HG03139 (cell line): Measurements from ENCODE around the gene METTL26.
A peak's percentile ranks its signal among the peaks of the same experiment; 100 is the strongest.

Experiments
- ATAC-seq: cut with Tn5 transposase; IDR thresholded peaks from one replicate; pipeline ENCODE4 v1.9.1; 2021; ENCODE audit not compliant: unreplicated experiment

Gene METTL26

GRCh38 chr16:674968-675883 lies 39.1 kb upstream of the METTL26 start, which contains the start of gene RHBDL1:
RHBDL1 (plus strand) TSS chr16:675671; CDS start chr16:675791, 120 bp downstream.
- no peak for ATAC-seq

GRCh38 chr16:674214-674881 lies 38.2 kb upstream of the METTL26 start:
- no peak for ATAC-seq

GRCh38 chr16:673399-673991 lies 37.4 kb upstream of the METTL26 start:
- no peak for ATAC-seq

- no peak for ATAC-seq
These were observed 36.7 kb upstream of the METTL26 start for GRCh38 chr16:672851-673250.

GRCh38 chr16:672371-672770 lies 36.3 kb upstream of the METTL26 start:
- no peak for ATAC-seq

GRCh38 chr16:671353-672131 lies 35.4 kb upstream of the METTL26 start:
- no peak for ATAC-seq

- no peak for ATAC-seq
These were observed 34.6 kb upstream of the METTL26 start for GRCh38 chr16:670485-671352.

- ATAC-seq = no peak
These were observed 33.6 kb upstream of the METTL26 start for GRCh38 chr16:669666-670065.

- no peak for ATAC-seq
These were observed 32.5 kb upstream of the METTL26 start for GRCh38 chr16:668519-669171.

- peak; percentile 78 for ATAC-seq
These were observed 31.8 kb upstream of the METTL26 start, which contains the start of gene RHOT2 for GRCh38 chr16:667780-668518. RHOT2 (plus strand) TSS chr16:668132; CDS start chr16:668200, 68 bp downstream.

GRCh38 chr16:667113-667779 lies 31.1 kb upstream of the METTL26 start:
- no peak for ATAC-seq

GRCh38 chr16:666572-666971 lies 30.5 kb upstream of the METTL26 start:
- no peak for ATAC-seq

GRCh38 chr16:662597-662996 lies 26.5 kb upstream of the METTL26 start:
- no peak for ATAC-seq

- ATAC-seq = no peak
These were observed 26.0 kb upstream of the METTL26 start for GRCh38 chr16:662095-662494.

GRCh38 chr16:661184-661821 lies 25.2 kb upstream of the METTL26 start:
- ATAC-seq = no peak

GRCh38 chr16:660459-661183 lies 24.5 kb upstream of the METTL26 start:
- ATAC-seq = no peak

- no peak for ATAC-seq
These were observed 24.0 kb upstream of the METTL26 start for GRCh38 chr16:660132-660458.
